GM21723 (cell line): Measurements from ENCODE around the gene LZTR1.
"Not testable (repeated sequence)": the region's sequence is repeated elsewhere in the genome, so short reads cannot be mapped to it uniquely, and the experiment has no call there.

Source experiments
- ATAC-seq: cut with Tn5 transposase; IDR thresholded peaks from one replicate; pipeline ENCODE4 v1.9.1; 2021; ENCODE audit warnings: mild to moderate bottlenecking, moderate library complexity; ENCODE audit not compliant: unreplicated experiment

Gene LZTR1

DNA sequence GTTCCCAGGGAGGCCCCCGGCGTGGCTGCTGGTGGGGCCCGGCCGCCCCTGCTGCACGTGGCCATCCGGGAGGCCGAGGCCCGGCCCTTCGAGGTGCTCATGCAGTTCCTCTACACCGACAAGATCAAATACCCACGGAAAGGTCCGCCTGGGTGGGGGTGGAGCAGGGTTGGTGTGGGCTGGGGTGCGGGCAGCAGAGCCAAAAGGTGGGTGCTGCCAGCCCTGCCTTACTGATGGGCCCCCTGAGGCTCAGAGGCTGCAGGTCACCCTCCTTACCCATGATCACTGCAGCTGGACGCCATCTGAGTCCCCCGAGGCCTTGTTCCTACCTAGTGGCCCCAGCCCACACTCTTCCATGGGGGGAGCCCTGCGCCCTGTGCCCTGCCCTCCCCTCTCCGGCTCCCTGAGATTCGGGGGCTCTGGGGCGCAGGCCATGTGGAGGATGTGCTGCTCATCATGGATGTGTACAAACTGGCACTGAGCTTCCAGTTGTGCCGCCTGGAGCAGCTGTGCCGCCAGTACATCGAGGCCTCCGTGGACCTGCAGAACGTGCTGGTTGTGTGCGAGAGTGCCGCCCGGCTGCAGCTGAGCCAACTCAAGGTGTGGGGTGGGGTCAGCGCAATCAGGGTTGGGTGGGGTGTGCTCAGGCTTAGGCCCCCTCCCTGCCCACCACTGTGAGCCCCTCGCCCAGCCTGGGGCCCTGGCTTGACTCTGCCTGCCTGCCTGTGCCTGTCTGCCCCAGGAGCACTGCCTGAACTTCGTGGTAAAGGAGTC is 12.2 kb downstream of the LZTR1 start:
- no peak for ATAC-seq

- no peak for ATAC-seq
Measured at GRCh38 chr22:20994902-20995241, 12.8 kb downstream of the LZTR1 start.

- ATAC-seq: no peak
Measured at GRCh38 chr22:20995329-20996030, 13.4 kb downstream of the LZTR1 start.

DNA sequence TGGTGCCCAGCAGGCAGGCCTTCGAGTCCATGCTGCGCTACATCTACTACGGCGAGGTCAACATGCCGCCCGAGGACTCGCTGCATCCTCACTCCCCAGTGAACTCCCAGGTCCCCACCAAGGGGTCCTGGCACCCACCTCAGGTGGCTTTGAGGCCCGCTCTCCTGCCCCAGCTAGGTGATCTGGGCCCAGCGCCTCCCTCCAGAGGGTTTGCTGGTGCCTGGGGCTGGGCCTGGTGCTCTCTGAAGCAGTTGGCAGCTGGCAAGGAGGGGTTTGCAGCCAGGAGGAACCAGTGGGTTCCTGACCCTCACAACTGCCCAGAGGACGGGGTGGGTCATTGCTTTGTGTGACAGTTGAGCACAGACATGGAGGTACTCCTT is 13.9 kb downstream of the LZTR1 start:
- ATAC-seq: no peak

DNA sequence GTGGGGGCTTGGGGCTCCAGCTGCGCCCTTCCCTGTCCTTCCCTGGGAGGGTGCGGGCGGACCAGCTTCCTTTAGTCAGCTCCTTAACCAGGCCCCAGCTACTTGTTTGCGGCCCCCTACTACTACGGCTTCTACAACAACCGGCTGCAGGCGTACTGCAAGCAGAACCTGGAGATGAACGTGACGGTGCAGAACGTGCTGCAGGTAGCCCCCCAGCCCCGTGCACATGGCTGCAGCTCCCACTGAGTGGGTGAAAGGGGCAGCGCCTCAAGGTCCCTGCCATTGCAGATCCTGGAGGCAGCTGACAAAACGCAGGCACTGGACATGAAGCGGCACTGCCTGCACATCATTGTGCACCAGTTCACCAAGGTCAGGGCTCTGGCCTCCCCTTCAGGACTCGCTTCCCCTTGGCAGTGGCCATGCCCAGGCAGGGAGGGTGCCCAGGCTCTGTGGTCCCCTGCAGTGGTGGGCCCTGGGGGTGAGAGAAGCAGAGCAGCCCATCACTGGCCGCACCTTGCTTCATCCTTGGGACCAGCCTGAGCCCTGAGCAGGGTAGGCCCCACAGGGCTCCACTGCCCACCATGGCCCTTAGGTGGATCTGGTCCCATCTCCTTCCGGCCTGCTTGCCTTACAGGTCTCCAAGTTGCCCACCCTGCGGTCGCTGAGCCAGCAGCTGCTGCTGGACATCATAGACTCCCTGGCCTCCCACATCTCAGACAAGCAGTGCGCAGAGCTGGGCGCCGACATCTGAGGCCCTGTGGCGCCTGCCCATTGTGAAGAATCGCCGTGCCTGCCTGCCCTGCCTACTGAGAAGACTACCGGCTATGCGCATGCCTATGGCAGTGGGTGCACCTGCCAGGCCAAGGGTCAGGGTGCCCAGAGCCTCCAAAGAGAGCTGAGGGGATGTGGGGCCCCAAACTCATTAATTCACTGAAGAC is 14.8 kb downstream of the LZTR1 start:
- ATAC-seq: no peak

DNA sequence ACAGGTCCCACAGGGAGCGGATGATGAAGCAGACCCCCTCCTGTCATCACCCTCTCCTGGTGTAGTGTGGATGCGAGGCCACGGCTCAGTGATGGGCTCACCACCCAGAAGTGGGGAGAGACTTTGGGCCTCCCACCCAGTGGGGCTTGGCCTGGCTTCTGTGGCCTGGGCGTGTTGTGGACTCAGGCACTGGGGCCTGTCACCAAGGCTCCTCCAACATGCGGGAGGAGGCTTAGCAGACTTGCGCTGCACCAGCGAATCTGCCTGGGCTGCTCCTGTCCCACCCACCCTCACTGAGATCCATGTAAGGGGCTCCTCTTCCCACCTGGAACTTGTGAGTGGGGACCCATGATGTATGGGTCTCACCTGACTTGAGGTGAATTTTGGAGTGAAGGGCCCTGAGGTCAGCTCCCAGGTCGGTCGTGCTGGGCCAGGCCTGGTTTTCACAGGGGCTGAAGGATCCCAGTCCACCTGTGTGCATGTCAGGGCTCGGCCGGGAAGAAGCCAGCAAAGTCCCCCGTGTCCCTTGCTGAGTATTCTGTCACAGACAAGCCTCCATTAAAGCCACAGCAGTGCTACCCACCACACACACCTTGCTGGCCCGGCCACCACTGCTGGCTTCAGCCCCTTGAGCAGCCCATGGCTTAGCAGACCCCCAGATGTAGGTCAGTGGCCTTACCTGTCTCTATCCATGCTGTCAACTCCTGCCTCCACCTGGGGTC is 15.6 kb downstream of the LZTR1 start:
- no peak for ATAC-seq

GRCh38 chr22:20998411-20999336 is 16.6 kb downstream of the LZTR1 start:
- no peak for ATAC-seq

- ATAC-seq: no peak
Measured at GRCh38 chr22:20999350-21000206, 17.5 kb downstream of the LZTR1 start.

DNA sequence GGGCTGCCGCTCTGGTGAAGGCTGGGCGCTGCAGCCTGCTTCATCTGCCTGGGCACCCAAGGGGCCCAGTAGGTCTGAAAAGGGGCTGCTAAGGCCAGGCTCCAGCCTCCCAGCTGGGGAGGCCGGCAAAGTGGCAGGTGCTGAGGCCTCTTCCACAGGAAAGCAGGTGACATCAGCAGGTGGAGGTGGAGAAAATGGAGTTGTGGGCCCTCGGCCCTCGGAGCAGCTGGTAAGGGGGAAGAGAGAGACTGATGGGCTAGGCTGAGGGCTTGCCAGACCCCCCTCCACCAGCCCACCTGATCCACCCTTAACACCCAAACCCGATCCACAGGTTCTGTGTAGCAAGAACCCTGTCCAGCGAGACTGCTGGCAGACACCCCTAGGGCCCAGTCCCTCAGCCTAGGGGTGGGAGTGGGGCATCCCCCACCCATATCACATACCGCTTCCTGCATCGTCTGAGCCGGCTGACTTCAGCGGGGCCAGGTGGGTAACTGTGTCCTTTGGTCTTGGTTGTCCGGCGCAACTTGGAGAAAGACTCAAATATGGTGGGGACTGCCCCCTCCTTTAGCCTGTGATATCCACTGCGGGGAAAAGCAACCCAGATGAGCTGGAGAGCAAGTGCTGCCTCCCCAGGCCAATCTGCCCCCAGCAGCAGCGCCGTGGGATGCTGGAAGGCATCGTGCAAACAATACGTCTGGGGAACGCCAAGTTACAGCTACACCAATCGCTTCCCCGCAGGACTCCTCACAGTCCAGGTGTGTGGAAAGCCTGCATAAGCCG is 18.3 kb downstream of the LZTR1 start:
- no peak for ATAC-seq

- ATAC-seq: peak; percentile 3
Measured at GRCh38 chr22:21000987-21001600, 19.0 kb downstream of the LZTR1 start.

DNA sequence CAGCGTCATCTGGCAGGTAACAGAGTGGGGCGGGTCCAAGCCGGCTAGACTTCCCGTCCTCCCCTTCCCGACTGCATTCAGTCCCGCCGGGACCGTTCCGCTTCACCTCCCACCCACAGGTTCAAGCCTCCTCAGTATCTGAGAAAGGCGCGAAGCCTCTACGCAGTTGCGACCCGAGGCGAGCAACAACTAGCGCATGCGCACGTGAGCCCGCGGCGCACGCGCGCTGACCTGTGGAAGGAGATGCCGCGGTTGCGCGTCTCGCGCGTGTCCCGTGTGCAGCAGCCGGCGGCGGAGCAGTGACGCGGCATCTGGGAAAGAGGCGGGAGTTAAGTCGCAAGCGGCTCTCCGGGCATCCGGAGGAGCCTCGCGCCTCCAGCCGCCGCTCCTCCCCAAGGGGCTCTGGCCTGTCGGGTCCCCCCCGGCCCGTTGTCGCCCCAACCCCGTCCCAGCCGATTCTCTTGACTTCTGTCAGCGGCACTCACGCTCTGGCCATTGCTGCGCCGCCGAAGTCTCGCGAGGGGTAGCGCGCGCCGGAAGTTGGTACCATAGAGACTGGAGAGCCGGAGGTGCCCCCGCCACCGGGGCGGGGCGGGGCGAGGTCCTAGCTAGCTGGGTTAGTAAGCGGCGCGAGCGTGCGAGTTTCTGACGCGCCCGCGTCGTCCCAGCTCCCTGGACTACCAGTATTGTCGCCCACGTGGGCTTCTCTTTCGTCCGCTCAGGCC is 19.7 kb downstream of the LZTR1 start, which contains the start of gene THAP7:
TSS of gene THAP7 (minus strand) at position 518 of the 725 bp plus-strand sequence. CDS start at position 311, 207 bp downstream.
- ATAC-seq: peak; percentile 78

- ATAC-seq: no peak
Measured at GRCh38 chr22:21003782-21004181, 21.7 kb downstream of the LZTR1 start.

- ATAC-seq: not testable (repeated sequence)
Measured at GRCh38 chr22:21009208-21009607, 27.1 kb downstream of the LZTR1 start.

DNA sequence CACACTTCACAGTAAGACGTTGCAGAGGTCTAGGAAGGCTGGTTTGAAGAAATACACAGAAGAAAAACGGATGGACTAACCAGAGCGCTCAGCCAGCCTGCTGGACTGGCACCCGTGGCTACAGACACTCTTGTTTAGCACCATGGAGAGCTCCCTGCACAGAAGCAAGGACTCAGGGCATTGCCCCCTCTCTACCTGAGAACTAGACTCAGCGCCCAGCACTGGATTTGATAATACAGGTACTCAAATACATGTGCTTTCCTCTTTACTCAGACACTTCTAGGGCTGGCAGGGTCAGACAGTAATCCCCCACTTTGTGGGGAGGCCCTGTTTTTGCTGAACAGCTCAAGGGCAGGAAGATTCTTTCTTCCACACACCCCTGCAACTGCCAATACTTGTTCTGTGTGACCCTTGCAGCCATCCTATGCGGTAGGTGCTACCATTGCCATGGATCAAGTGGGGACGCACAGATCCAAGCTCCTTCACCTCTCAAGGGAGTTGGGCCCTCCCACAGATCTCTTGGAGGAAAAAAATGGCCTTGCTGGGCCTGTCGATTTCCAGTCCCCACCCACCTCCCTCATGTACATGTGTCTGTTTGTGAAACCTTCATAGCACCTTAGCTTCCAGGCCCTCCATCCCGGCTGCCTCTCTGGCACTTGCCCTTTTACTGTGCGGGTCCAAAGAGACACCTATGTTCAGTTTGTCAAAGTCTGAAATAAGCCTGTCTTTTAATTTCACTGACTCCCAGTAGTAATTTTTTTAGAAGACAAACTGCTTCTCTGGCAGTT is 27.7 kb downstream of the LZTR1 start:
- ATAC-seq: no peak

DNA sequence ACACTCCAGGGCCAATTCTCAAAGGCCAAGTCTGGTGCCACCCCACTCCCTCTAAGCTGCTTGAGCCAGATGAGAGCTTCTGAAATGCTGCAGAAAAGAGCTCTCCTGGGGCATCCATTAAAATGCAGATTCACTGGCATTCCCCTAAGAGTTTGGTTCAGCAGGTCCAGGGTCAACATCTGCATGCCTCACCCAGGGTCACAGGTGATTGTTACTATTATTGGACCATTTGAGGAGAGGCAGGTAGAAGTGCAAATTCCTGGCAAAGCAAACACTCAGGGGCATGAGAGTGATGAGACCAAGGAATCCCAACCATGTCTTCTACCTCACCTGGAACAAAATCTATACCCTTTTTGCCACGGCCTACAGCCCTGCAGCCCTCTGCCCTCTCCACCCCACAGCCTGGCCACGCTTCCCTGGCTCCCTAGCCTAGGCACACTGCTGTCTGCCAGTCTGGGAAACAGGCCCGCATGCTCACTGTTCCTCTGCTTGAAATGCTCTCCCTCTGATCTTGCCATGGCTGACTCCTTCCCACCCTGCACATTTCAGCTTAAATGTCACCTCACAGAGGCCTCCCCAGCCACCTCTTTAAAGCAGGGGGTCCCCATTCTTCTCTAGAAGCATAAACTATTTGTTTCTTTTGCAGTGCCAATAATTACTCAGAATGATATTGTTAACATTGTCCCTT is 28.5 kb downstream of the LZTR1 start:
- ATAC-seq: no peak
